Activated naive CD8-positive, alpha-beta T cell treated with anti-CD3 and anti-CD28 coated beads, Interleukin-2, amount 10 ng/mL, durations not matched to agents 7 days and 5 days (primary cell): ENCODE data around the gene GPATCH4. TPM values are rescaled to one million over a fixed set of nuclear protein-coding genes. Genes with fewer than 3 reads are reported as not detected.

ENCODE experiments used
- total RNA-seq, 2 experiments: library from RNA; stranded (reverse); gene quantifications; one replicate each; pipeline ENCODE4 v1.2.3, GENCODE V29; 2021

The GPATCH4 gene
- total RNA-seq, 2 experiments from 2014 or later, result 29.7 to 31.1 TPM

Other genes starting within 250 kb of the GPATCH4 start
- gene RHBG, start 232.3 kb downstream of the GPATCH4 start, total RNA-seq, result not detected
- 10 to 100 TPM; 52.4 to 54.4 TPM for gene MEF2D, start 100.7 kb downstream of the GPATCH4 start, total RNA-seq
- 10 to 100 TPM; 26.1 to 30.3 TPM for gene IQGAP3, start 28.9 kb downstream of the GPATCH4 start, total RNA-seq
- gene TTC24, start 21.8 kb downstream of the GPATCH4 start, total RNA-seq, result 10 to 100 TPM; 22.7 to 24.1 TPM
- gene NAXE, start 9.7 kb downstream of the GPATCH4 start, total RNA-seq, result 10 to 100 TPM; 53.8 TPM
- gene HAPLN2, start 17.9 kb upstream of the GPATCH4 start, total RNA-seq, result under 1 TPM in 1 of 2 experiments, not detected in 1; 0.17 TPM
- not detected for gene BCAN, start 40.6 kb upstream of the GPATCH4 start, total RNA-seq
- gene NES, start 75.9 kb upstream of the GPATCH4 start, total RNA-seq, result not detected
- under 1 TPM; 0.68 to 0.80 TPM for gene CRABP2, start 104.1 kb upstream of the GPATCH4 start, total RNA-seq
- gene METTL25B, start 127.0 kb upstream of the GPATCH4 start, total RNA-seq, result 10 to 100 TPM; 34.6 to 35.1 TPM
- 10 to 100 TPM; 44.1 to 47.1 TPM for gene ISG20L2, start 127.3 kb upstream of the GPATCH4 start, total RNA-seq
- gene MRPL24, start 139.6 kb upstream of the GPATCH4 start, total RNA-seq, result 10 to 100 TPM; 45.0 to 51.1 TPM
- 100 to 1,000 TPM; 186 to 196 TPM for gene HDGF, start 150.2 kb upstream of the GPATCH4 start, total RNA-seq
- gene PRCC, start 166.1 kb upstream of the GPATCH4 start, total RNA-seq, result 10 to 100 TPM; 65.7 to 76.0 TPM
- gene SH2D2A, start 215.4 kb upstream of the GPATCH4 start, total RNA-seq, result 10 to 100 TPM; 86.0 to 89.2 TPM